CD4-positive, alpha-beta T cell treated with Interleukin-12 subunit alpha and Interleukin-12 subunit beta, for 1 hour (primary cell): ENCODE results near the gene CD300LG.
"Not testable (repeated sequence)": the region's sequence is repeated elsewhere in the genome, so short reads cannot be mapped to it uniquely, and the experiment has no call there.

Source experiments
- DNase-seq: peaks from one replicate; pipeline ENCODE4 v3.0.0-alpha.2; 2020

The CD300LG gene

DNA sequence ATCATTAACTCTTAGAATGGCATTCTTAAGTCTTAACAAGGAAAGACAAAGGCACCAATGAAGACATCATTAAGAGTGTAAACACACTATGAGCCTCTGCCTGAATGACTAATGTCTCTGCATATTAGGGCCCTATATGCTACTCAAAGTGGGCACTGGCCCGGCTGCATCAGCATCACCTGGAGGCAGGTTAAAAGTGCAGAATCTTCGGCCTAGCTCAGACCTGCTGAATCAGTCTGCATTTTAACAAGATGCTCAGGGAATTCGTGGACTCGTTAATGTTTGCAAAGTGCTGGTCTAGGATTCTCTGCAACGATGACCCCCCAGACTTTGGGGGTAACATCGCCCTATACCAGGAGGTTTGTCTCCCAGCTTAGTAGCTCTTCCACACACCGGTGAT, 20.8 kb upstream of the CD300LG start:
- no peak for DNase-seq

DNA sequence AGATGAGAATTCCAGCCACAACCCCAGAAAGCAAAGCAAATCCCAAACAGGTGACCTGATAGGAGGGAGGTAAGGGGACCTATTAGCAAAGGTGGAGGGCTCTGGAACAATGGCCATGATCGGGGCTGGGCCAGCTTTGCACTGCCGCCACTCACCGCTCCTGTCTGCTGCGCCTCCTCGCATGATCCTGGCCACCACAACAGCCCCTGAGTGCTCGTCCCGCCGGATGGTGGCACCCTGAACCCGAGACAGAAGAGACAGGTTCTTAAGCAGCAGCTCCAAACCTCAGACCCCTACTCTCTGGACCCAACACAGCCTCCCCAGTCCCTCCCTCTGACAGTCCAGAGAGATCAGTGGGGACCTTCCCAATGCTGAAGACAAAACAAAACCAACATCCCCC, 19.4 kb upstream of the CD300LG start:
- no peak for DNase-seq

DNA sequence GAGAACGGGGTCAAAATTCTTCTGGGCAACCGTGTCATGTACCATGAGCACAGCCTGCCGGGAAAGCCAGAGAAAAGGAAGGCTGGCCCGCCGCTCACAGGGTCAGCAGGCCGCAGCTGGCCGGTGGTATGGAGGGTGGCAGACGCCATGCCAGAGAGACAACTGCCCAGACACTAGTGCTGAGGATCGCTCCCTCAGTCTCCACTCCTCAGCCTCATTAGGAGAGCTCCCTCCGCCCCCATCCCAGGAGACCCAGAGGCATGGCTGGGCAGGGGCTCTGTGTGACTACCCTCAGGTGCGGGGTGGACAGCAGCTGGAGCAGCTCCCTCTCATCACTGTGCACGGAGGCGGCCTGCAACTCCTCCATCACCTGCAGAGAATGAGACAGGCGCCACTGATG, 17.2 kb upstream of the CD300LG start:
- DNase-seq, result no peak

DNA sequence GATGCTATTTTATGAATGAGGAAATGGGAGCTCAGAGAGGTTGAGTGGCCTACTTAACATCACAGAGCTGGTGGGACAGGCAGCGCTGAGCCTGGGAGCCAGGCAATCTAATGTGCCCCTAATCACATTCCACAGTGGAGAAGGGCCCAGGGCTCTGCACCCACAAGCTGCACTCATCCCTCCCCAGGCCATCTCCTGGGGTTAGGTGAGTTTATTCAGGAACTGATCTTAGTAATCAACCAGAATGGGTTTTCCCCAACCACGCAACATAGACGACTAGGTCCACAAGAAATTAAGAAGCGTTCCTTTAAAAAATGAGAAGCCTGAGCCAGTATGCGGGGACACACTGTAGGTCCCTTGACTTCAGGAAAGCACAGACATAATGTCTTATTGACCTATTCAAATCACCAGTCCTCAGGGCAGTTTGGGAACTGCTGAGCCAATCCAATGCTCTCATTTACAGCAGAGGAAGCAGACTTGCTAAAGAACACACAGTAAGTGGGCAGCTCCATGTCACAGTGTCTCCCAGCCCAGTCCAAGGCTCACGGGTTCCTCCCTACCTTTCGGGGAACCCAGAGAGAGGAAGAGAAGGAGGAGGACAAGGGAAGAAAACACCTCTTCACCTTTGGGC, 16.4 kb upstream of the CD300LG start:
- DNase-seq, result no peak

DNA sequence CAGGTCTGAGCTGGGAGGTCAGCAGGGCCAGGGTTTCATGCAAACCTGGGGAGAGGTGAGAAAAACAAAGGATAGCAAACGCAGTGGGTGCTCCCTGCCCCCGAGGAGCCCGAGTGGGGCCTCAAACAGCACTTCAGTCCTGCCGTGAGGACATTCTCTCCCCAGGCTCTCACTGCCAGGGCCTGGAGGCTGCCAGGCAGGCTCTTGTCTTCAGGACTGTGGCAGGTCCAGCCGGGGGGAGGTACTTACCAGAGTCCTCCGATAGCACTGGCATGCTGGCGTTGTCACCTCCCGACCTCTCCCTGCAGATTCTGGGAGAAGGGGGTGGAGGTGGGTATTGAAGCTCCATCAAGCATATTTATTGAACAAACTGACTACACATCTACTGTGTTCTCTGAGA, 15.3 kb upstream of the CD300LG start:
- DNase-seq, result no peak

DNA sequence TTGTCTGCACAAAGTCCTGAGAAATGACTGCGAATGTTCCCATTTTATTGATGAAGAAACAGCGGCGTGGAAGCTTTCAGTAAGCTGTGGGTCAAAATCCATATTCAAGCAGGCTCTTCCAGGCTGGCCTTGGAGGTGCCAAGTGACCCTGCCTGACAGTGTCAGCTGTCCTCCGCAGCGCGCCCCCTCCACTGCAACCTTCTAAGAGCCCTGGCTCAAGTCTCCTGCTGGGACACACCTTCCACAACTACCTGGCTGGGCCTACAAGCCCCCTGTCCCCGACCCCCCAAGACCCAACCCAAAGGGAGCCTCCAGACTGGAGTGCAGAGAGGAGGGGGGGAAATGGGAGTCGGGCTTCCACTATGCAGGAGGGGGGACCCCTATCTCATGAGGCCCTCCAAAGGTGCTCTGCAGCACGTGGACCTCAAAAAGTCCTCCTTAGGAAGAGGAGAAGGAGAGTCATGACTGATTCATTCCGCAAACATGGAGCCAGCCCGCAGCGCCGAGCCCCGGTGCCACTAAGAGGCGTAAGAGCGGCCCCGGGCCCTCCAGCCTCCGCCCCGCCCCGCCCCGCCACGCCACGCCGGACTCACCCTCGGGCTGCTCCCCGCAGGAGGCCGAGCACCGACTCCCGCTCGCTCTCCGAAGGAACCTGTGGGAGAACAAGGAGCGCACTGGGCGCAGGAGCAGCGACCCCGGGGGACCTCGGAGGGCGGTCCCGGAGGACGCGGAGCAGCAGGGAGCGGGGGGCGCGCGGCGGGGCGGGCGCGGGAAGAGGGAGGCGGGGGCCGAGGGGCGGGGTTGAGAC, 14.6 kb upstream of the CD300LG start:
- no peak for DNase-seq

DNA sequence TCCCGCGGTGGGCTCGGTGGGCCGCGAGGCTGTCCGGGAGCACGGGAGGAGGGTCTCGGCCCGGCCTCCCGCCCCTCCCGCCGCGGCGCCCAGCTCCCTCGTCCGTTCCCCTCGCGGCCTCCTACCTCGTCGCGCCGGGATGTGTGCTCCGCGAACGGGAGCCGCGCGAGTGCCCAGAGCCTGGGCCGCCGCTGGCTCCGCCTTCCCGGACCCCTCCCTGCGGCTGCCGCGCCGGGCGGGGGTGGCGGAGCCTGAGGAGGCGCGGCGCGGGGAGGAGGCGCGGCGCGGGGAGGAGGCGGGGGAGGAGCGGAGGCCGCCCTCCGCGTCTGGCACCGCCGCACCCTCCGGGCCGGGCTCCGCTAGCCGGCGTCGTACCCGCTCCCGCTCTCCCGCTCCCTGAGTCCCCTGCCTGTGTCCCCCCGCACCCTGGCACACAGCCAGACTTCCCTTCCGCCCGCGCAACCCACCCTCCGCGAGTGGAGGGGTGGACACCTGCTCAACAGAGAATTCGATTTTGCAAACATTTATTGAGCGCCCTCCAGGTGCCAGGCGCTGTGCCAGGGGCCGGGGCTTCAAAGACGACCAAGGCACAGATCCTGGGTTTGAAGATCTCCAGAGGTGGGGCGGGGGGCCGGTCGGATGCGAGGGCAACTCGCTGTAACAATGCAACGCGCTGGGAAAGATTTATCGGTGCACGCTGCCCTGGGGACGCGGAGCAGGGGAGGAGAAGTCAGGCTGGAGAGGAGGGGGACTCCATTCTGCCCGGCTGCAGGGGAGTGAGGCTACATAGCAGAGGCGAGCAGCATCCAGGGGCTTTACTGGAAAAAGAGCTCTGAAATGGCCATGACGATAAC, 13.8 kb upstream of the CD300LG start, which contains the start of gene MPP3:
Gene MPP3 (minus strand): TSS at position 171 of the 854 bp plus-strand sequence. CDS start 1,240 bp downstream, outside the sequence.
- peak; percentile 56 for DNase-seq

DNA sequence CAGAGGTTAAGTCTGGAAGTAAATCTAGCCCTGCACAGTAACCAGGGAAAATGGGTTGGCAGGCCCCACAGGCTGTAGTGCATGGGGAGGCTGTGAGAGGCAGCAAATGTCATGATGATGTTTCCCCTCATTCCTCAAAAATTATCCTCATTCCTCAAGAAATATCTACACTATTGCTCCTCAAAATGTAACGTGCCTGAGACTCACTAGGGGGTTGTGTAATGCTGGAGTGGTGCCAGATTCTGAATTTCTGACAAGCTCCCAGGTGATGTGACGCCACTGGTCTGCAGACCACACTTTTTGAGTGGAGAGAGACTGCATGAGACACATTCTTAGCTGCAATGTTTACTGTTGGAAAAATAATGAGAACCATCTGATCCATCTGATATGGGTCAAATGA, 12.9 kb upstream of the CD300LG start:
- no peak for DNase-seq

DNA sequence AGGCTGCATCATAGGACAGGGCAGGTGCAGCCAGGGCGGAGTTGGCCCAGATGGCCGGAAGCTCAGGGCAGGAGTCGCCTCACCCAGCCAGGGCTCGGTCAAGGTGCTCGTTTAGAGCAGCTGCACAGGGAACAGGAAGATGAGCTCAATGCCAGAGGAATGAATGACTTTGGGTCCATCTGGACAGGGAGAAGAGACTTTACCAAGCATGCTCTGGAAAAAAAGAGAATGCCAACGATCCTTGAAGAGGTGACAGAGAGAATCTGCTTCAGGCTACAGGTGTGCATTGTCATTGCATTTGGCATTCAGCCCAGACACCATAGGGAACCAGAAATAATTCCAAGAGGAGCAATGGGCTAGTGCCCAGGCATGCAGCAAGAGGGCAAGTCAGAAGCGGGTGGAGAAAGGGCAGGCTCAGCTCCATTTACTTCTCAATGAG, 7.3 kb upstream of the CD300LG start:
- no peak for DNase-seq

DNA sequence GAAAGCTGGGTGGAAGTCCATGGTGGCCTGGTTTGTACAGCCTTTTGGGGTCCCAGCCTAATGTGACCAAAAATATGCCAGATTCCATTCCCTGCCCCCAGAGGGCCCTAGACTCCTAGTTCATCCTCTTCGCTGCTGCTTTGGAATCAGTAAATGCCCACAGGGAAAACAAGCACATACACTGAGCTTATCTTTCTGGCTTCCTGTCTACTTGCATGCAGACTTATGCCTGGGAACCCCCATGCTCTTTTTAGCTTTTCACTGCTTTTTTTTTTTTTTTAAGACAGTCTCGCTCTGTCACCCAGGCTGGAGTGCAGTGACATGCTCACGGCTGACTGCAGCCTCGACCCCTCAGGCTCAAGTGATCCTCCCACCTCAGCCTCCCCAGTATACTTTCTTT, 6.2 kb upstream of the CD300LG start:
- DNase-seq, result no peak

DNA sequence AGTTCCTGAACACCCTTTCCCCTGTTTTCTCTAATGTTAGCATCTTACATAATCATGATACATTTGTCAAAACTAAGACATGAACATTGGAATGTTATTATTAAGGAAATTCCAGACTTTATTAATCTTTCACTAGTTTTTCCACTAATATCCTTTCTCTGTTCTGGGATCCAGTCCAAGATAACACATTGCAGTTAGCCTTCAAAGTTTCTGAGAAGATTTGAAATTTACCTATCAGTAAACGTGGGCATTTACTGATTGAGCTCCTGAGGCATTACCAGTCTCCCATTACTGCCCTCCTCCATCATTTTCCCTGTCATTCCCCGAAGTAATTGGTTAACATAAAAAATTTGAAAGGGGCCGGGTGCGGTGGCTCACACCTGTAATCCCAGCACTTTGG, 5.7 kb upstream of the CD300LG start:
- no peak for DNase-seq

DNA sequence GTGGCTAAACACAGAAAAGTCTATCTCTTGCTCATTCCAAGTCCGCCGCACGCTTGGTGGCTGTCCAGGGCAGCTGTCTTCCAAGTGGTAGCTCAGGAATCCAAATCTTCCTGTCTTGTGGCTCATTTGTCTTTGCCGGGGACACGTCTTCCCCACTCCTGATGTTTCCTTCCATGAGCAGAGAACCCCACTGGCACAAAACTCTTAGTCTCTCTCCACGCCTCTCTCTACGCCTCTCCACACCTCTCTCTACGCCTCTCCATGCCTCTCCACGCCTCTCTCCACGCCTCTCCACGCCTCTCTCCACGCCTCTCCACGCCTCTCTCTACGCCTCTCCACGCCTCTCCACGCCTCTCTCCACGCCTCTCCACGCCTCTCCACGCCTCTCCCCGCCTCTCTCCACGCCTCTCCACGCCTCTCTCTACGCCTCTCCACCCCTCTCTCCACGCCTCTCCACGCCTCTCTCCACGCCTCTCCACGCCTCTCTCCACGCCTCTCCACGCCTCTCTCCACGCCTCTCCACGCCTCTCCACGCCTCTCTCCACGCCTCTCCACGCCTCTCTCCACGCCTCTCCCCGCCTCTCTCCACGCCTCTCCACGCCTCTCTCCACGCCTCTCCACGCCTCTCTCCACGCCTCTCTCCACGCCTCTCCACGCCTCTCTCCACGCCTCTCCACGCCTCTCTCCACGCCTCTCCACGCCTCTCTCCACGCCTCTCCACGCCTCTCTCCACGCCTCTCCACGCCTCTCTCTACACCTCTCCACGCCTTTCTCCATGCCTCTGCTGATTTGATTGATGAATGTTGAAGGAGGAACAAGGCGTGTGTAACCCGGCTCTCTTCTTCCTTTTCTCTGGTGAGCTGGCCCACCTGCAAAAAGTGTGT, 4.6 kb upstream of the CD300LG start:
- not testable (repeated sequence) for DNase-seq

DNA sequence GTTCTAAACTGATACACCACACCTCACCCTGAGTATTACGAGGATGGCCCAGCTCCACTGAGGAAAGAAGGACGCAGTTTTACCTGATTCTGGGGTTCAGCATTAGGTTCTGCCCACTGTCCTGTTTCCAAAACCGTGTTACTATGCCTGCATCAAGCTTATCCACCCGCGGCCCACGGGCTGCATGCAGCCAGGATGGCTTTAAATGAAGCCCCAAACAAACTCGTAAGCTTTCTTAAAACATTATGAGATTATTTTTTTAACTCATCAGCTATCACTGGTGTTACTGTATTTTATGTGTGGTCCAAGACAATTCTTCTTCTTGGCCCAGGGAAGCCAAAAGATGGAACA, 4.0 kb upstream of the CD300LG start:
- no peak for DNase-seq

DNA sequence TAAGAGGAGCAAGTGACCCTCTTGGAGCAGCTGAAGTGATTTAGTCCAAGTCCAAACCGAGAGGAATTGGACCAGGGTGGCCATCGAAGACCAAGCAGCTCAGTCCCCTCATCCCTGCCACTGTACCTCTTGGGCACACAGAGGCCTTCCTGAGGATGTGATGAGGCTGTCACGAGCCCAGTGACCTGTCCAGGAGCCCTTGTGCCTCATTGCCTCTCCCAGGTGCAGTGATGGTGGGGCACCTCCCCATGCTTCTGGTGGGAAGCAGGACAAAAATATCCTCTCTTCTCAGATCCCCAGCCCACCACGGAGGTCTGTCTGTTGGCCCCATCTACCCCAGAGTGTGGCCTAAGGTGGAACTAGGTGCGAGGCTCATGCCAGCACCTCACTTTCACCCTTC, 2.7 kb upstream of the CD300LG start:
- DNase-seq, result no peak

DNA sequence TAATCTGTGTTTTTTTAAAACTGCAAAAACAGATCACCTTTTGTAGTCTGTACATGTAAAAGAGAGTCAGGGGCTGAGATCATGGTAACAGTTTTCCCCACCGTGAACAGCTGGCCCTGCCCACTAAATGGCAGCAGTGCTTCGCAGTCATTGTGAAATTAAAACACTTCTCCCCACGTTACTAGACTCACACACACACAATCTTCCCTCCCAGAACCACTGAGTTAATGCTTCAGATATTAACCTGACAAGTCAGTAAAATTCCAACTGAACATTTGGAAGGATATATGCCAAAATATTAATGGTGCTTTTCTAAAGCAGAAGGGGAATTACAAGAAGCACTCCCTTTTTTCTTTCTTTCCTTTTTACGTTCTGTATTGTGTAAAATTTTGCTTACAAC, 1.2 kb upstream of the CD300LG start:
- no peak for DNase-seq

DNA sequence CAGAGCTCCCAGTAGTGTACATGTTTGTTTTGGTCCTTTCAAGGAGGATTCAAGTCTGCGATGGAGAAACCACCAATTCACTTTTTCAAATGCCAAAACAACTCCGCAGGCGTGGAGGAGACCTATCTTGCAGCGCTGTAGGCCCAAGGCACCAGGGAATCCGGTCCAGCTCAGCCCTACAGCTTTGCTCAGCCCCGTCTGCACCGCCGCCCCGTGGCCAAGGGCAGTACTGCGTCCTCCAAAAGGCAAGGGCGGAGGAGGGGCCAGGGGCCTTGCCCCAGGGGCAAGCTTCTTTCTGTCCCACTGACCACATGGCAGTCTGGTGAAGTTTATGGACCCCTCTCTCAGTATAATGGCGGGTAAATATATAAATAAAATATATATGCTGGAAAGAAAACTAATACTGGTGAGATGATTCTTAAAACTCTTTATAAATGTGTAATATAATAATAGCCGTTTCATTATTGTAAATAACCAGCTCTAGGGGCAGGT, 709 bp upstream of the CD300LG start:
- peak; percentile 71 for DNase-seq

DNA sequence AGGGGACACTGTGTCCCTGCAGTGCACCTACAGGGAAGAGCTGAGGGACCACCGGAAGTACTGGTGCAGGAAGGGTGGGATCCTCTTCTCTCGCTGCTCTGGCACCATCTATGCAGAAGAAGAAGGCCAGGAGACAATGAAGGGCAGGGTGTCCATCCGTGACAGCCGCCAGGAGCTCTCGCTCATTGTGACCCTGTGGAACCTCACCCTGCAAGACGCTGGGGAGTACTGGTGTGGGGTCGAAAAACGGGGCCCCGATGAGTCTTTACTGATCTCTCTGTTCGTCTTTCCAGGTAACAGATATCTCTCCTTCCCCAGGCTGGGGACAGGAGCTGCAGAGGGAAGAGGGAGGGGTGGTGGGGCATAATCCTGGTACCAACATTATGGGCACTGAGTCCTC, 1.6 kb downstream of the CD300LG start:
- DNase-seq, result no peak

DNA sequence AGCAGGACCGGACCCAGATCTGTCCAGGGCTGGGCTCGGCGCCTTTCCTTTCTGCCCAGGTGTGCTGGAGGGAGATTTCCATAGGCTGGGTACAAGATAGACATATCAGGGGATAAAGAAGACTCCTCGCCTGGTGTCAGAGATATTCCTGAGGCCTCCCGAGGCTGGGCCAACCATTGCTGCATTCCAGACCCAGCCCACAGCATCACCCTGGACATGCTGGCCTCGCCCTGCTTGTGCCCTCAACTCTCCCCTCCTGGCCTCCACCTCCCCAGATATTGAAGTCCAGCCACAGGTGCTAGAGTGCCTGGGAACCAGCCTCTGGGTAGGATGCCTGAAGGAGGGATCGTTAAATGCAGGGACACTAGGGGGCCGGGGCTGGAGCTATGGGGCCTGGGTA, 2.1 kb downstream of the CD300LG start:
- no peak for DNase-seq

DNA sequence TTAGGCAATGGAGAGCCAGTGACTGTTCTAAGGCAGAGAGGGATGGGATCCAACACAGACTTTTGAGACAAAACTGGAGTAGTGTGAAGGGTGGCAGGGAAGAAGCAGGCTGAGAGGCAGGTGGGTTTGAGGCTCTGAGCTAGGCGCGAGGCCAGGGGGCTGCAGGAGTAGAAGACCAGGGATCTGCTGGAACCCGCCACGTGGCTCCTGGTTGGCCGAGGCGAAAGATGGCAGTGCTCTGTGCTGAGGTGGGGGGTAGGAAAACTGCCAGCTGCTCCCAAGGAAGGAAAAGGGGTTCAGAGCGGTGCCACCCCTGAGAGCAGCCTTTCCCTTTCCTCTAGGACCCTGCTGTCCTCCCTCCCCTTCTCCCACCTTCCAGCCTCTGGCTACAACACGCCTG, 5.6 kb downstream of the CD300LG start:
- no peak for DNase-seq

DNA sequence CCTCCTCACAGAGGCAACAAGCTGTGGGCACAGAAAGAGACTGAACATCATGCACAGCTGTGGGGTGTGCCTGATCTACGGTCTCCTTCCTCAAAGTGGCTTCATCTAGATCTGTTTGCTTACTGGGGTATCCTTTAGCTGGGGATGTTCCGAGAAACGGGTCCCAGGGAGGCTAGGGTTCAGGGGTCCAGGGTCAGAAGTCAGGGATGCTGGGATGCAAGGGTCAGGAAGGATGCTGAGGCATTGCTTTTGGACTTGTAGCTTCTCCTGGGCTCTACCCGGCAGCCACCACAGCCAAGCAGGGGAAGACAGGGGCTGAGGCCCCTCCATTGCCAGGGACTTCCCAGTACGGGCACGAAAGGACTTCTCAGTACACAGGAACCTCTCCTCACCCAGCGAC, 6.6 kb downstream of the CD300LG start:
- DNase-seq, result no peak

DNA sequence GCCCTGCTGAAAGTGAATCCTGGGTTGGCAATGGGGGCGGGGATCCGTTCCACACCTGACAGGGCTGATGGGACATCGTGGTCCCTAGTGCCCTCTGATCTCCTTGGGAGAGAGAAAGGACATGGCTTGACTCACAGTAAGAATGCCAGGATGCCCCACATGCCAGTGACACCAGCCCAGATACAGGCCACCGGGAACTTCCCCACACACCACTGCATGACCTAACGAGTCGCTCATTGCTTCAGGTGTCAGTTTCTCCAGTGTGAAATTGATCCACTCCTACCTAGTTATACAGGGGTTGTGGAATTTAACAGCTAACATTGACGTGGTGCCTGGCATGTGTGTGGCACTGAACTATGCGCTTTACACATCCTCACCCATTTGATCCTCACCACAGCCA, 7.5 kb downstream of the CD300LG start:
- DNase-seq, result no peak

DNA sequence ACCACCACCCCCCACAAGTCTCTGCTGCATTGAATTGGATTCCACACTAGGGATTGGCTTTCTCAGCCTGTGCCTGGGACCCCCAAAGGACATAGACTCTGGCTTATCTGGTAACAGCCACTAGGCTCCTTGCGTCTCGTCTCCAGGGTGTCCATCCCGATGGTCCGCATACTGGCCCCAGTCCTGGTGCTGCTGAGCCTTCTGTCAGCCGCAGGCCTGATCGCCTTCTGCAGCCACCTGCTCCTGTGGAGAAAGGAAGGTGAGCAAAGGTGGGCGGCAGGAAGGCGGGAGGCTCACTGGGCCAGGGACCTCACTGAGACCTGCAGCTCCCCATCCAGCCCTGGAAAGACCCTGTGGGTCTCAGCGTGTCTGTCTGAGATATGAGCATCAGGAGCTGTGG, 8.1 kb downstream of the CD300LG start:
- no peak for DNase-seq

DNA sequence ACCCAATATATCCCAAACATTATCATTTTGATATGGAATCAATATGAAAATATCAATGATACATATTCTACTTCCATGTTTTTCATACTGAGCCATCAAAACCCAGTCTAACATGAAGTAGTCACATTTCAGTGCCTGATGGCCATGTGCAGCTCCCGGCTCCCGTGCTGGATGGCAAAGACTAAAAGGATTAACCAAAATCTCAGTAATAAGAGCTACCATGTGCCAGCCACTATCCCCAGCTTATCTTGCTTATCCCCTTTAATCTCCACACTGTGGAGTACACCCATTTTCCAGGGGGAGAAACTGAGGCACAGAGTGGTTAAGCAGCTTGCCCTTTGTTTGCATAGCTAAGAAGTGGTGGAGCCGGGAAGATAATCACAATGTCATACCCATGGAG, 9.2 kb downstream of the CD300LG start:
- no peak for DNase-seq
